Measurements from ENCODE around the gene CNTRL. TPM values are rescaled to one million over a fixed set of nuclear protein-coding genes. Genes with fewer than 3 reads are reported as not detected.

Gene CNTRL
- total and polyA plus RNA-seq, 2 donors (not counting 1 experiment from before 2014, with no cell fraction given): 40.0 to 146 TPM

GRCh38 chr9:121135642-121136041, 60.9 kb downstream of the CNTRL start:
- 100% methylated on average over 2 of the region's 2 CpGs for WGBS (ENCODE audit: insufficient coverage)
- no peak for TF ChIP-seq EZH2 (IDR thresholded peaks at IDR 0.05; ENCODE audit: borderline replicate concordance, insufficient read depth, low read depth, low read length, poor library complexity, severe bottlenecking)
- no peak for TF ChIP-seq CTCF (IDR thresholded peaks at IDR 0.05)
- peaks cover 32% of the 10 kb centered on the region for H3K4me1 Mint-ChIP-seq
- H3K27me3 Mint-ChIP-seq: no peaks in the 10 kb centered on the region
- ChIA-PET POLR2A (no interaction called here), CTCF (no interaction called here)
- Histone ChIP-seq H3K27me3 (replicated peaks in 1 of 4; ENCODE audit: control extremely low read depth in 1 of 4, control insufficient read depth in 3 of 4, insufficient read depth in 4 of 4, low read length in 3 of 4) (no peaks in the 10 kb centered on the region), H3K4me3 (ENCODE audit: control extremely low read depth in 1 of 5, extremely low read depth in 1 of 5, insufficient read depth in 1 of 5, low read depth in 2 of 5, low read length in 4 of 5) (no peak overlapping the region), H3K79me2 (ENCODE audit: control insufficient read depth, insufficient read depth, low read length) (peaks cover 28% of the 10 kb centered on the region), H3K4me2 (replicated peaks; ENCODE audit: low read depth, low read length, poor library complexity, severe bottlenecking) (no peak overlapping the region), H3K9ac (ENCODE audit: low read length) (no peak overlapping the region), H3K4me1 (ENCODE audit: control insufficient read depth in 2 of 2, insufficient read depth in 2 of 2, low read length in 2 of 2) (peaks cover 14% of the 10 kb centered on the region in 2 donors), H4K20me1 (ENCODE audit: control insufficient read depth, insufficient read depth, low read length, poor library complexity, severe bottlenecking) (no peaks in the 10 kb centered on the region), H3K9me3 (ENCODE audit: control extremely low read depth in 1 of 3, control insufficient read depth in 2 of 3, insufficient read depth in 1 of 3, low read length in 2 of 3) (peaks cover 0 to 11% (median 0%) of the 10 kb centered on the region in 3 donors), H3K36me3 (replicated peaks in 1 of 2; ENCODE audit: control extremely low read depth in 1 of 2, control insufficient read depth in 1 of 2, extremely low read depth in 1 of 2, insufficient read depth in 2 of 2, low read length in 1 of 2) (peaks cover 16 to 58% of the 10 kb centered on the region in 2 experiments), H3K27ac (ENCODE audit: low read length in 2 of 2) (no peak overlapping the region), H2AFZ (ENCODE audit: insufficient read depth, low read depth, low read length, poor library complexity, severe bottlenecking) (no peak overlapping the region)
- no peak overlapping the region for H3K27ac Mint-ChIP-seq
- no peak for DNase-seq
- no peaks in the 10 kb centered on the region for H3K9me3 Mint-ChIP-seq (ENCODE audit: insufficient read depth)
- no peak for ATAC-seq (ENCODE audit: low read depth)
- no peak overlapping the region for H3K4me3 Mint-ChIP-seq
- intact Hi-C loops (cut with micrococcal nuclease): no loop called here

- Histone ChIP-seq H3K79me2 (ENCODE audit: control insufficient read depth, insufficient read depth, low read length) (peaks cover 21% of the 10 kb centered on the region), H3K4me2 (replicated peaks; ENCODE audit: low read depth, low read length, poor library complexity, severe bottlenecking) (no peak overlapping the region), H2AFZ (ENCODE audit: insufficient read depth, low read depth, low read length, poor library complexity, severe bottlenecking) (no peak overlapping the region), H3K9ac (ENCODE audit: low read length) (no peak overlapping the region), H3K4me3 (ENCODE audit: control extremely low read depth in 1 of 5, extremely low read depth in 1 of 5, insufficient read depth in 1 of 5, low read depth in 2 of 5, low read length in 4 of 5) (no peak overlapping the region), H4K20me1 (ENCODE audit: control insufficient read depth, insufficient read depth, low read length, poor library complexity, severe bottlenecking) (no peaks in the 10 kb centered on the region), H3K9me3 (ENCODE audit: control extremely low read depth in 1 of 3, control insufficient read depth in 2 of 3, insufficient read depth in 1 of 3, low read length in 2 of 3) (peaks cover 0 to 1% (median 0%) of the 10 kb centered on the region in 3 donors), H3K36me3 (replicated peaks in 1 of 2; ENCODE audit: control extremely low read depth in 1 of 2, control insufficient read depth in 1 of 2, extremely low read depth in 1 of 2, insufficient read depth in 2 of 2, low read length in 1 of 2) (peaks cover 36 to 87% of the 10 kb centered on the region in 2 experiments), H3K4me1 (ENCODE audit: control insufficient read depth in 2 of 2, insufficient read depth in 2 of 2, low read length in 2 of 2) (peaks cover under 1% of the 10 kb centered on the region in 2 donors), H3K27me3 (replicated peaks in 1 of 4; ENCODE audit: control extremely low read depth in 1 of 4, control insufficient read depth in 3 of 4, insufficient read depth in 4 of 4, low read length in 3 of 4) (no peaks in the 10 kb centered on the region), H3K27ac (ENCODE audit: low read length in 2 of 2) (no peak overlapping the region)
- ATAC-seq (ENCODE audit: low read depth) (no peak), DNase-seq (no peak)
- H3K9me3 Mint-ChIP-seq (ENCODE audit: insufficient read depth): no peaks in the 10 kb centered on the region
- no peak overlapping the region for H3K4me3 Mint-ChIP-seq
- intact Hi-C loops (cut with micrococcal nuclease): no loop called here
- H3K4me1 Mint-ChIP-seq: peaks cover 3% of the 10 kb centered on the region
- H3K27ac Mint-ChIP-seq: no peak overlapping the region
- POLR2A ChIA-PET: interaction anchor here (0.6 kb wide), 1 partner anchor 384 kb away, joined by 15 read pairs; no protein-coding TSS in a partner anchor
- CTCF ChIA-PET: interaction anchor here (1.4 kb wide), 1 partner anchor 9 kb away, joined by 4 read pairs; no protein-coding TSS in a partner anchor
- no peaks in the 10 kb centered on the region for H3K27me3 Mint-ChIP-seq
- TF ChIP-seq EZH2 (IDR thresholded peaks at IDR 0.05; ENCODE audit: borderline replicate concordance, insufficient read depth, low read depth, low read length, poor library complexity, severe bottlenecking) (no peak), CTCF (IDR thresholded peaks at IDR 0.05) (no peak)
Observed at GRCh38 chr9:121138561-121138960, 63.8 kb downstream of the CNTRL start.
